Tibial nerve (tissue), 4 donors: Measurements from ENCODE around the gene NRXN3. TPM values are rescaled to one million over a fixed set of nuclear protein-coding genes. Genes with fewer than 3 reads are reported as not detected.

Experiments
- DNase-seq, 2 donors: peaks; one replicate each; pipeline ENCODE4 v3.0.0-alpha.2; 2019; ENCODE audit warnings: low spot score in 2 of 2
- H3K27ac ChIP-seq, 4 donors: fragments of 200-600 bp; sonication (generic) in 3 of 4; one replicate each; pipeline ENCODE4 v1.5.1; 2017 to 2019; ENCODE audit warnings: mild to moderate bottlenecking in 1 of 4
- H3K27me3 ChIP-seq, 2 donors: fragments of 200-600 bp; sonication (generic) in 1 of 2; one replicate each; pipeline versions ENCODE4 v1.5.1 to v1.6.0; 2017 to 2019
- H3K36me3 ChIP-seq, 3 donors: fragments of 200-600 bp; sonication (generic); one replicate each; pipeline ENCODE4 v1.5.1; 2018 to 2019
- H3K4me1 ChIP-seq, 4 donors: fragments of 200-600 bp; sonication (generic) in 3 of 4; one replicate each; pipeline ENCODE4 v1.5.1; 2017 to 2019
- H3K4me3 ChIP-seq, 4 donors: fragments of 200-600 bp; sonication (generic) in 3 of 4; one replicate each; pipeline ENCODE4 v1.5.1; 2017 to 2019; ENCODE audit warnings: mild to moderate bottlenecking in 1 of 4, moderate library complexity in 1 of 4
- H3K9me3 ChIP-seq, 4 donors: fragments of 200-600 bp; sonication (generic) in 3 of 4; one replicate each; pipeline ENCODE4 v1.5.1; 2017 to 2019
- CTCF ChIP-seq, 5 experiments: fragments of 200-600 bp in 3 of 5; fragments of 450-650 bp in 2 of 5; sonication (generic) in 3 of 5; IDR thresholded peaks; one replicate each; pipeline ENCODE4 v1.5.1; 2016 to 2019; ENCODE audit warnings: antibody characterized with exemption in 5 of 5, mild to moderate bottlenecking in 3 of 5, moderate library complexity in 2 of 5
- EP300 ChIP-seq, 2 donors: sonication (generic); formaldehyde crosslinking; IDR thresholded peaks; one replicate each; pipeline ENCODE4 v1.6.1; 2017; ENCODE audit warnings: antibody characterized with exemption in 2 of 2, mild to moderate bottlenecking in 1 of 2
- POLR2A ChIP-seq, 2 donors: fragments of 450-650 bp; IDR thresholded peaks; one replicate each; pipeline ENCODE4 v1.6.1; 2017; ENCODE audit warnings: antibody characterized with exemption in 2 of 2, mild to moderate bottlenecking in 2 of 2, moderate library complexity in 2 of 2
- WGBS, 2 donors: methylation state at CpG; one replicate each; pipeline ENCODE4 v1.1.5; 2018; 5-methylcytosine and 5-hydroxymethylcytosine counted together
- total RNA-seq, 4 donors: library from RNA; depleted of rRNA; stranded (reverse); fragments of >200 nt; gene quantifications; one replicate each; pipeline ENCODE4 v1.1.0, GENCODE V29; 2016

NRXN3 gene
- total RNA-seq, 4 donors from 2014 or later = 16.7 to 52.2 (median 19.7) TPM

- 90 to 96% methylated on average over 2 of the region's 2 CpGs for WGBS, 2 donors
- no peaks in the 10 kb centered on the region for H3K36me3 ChIP-seq
Observed at GRCh38 chr14:79094951-79095350, 924.8 kb downstream of the NRXN3 start.

GRCh38 chr14:79096811-79097210 lies 926.6 kb downstream of the NRXN3 start:
- Histone ChIP-seq H3K4me1 (no peaks in the 10 kb centered on the region), H3K4me3 (no peak overlapping the region), H3K27me3 (no peaks in the 10 kb centered on the region), H3K36me3 (no peaks in the 10 kb centered on the region), H3K27ac (no peak overlapping the region), H3K9me3 (no peaks in the 10 kb centered on the region)
- no peak for DNase-seq
- TF ChIP-seq CTCF (IDR thresholded peaks at IDR 0.05) = no peak
- TF ChIP-seq POLR2A (IDR thresholded peaks at IDR 0.05) = no peak
- no peak for TF ChIP-seq EP300 (IDR thresholded peaks at IDR 0.05)
- WGBS, 2 donors = 95 to 97% methylated on average over 1 of the region's 1 CpG

More at GRCh38 chr14:79094951-79095350, 924.8 kb downstream of the NRXN3 start:
- TF ChIP-seq CTCF (IDR thresholded peaks at IDR 0.05) (no peak), POLR2A (IDR thresholded peaks at IDR 0.05) (no peak), EP300 (IDR thresholded peaks at IDR 0.05) (no peak)
- no peaks in the 10 kb centered on the region for H3K9me3 ChIP-seq
- no peak overlapping the region for H3K27ac ChIP-seq
- H3K4me3 ChIP-seq = no peak overlapping the region
- H3K4me1 ChIP-seq = peaks cover 0 to 16% (median 0%) of the 10 kb centered on the region in 4 donors
- DNase-seq = no peak
- H3K27me3 ChIP-seq = no peaks in the 10 kb centered on the region

GRCh38 chr14:79098324-79098723 lies 928.2 kb downstream of the NRXN3 start:
- TF ChIP-seq CTCF (IDR thresholded peaks at IDR 0.05) = no peak
- TF ChIP-seq POLR2A (IDR thresholded peaks at IDR 0.05) = no peak
- Histone ChIP-seq H3K27ac (no peak overlapping the region), H3K36me3 (no peaks in the 10 kb centered on the region), H3K4me1 (no peaks in the 10 kb centered on the region), H3K9me3 (no peaks in the 10 kb centered on the region), H3K27me3 (no peaks in the 10 kb centered on the region), H3K4me3 (no peak overlapping the region)
- WGBS, 2 donors = 68 to 75% methylated on average over 3 of the region's 3 CpGs
- no peak for DNase-seq

GRCh38 chr14:79100578-79100977 lies 930.4 kb downstream of the NRXN3 start:
- TF ChIP-seq POLR2A (IDR thresholded peaks at IDR 0.05) (no peak), CTCF (IDR thresholded peaks at IDR 0.05) (no peak), EP300 (IDR thresholded peaks at IDR 0.05) (no peak)
- Histone ChIP-seq H3K27ac (no peak overlapping the region), H3K4me3 (no peak overlapping the region), H3K27me3 (no peaks in the 10 kb centered on the region), H3K9me3 (no peaks in the 10 kb centered on the region), H3K36me3 (no peaks in the 10 kb centered on the region), H3K4me1 (no peaks in the 10 kb centered on the region)
- DNase-seq = no peak
- 87 to 97% methylated on average over 1 of the region's 1 CpG for WGBS, 2 donors

- 80 to 93% methylated on average over 6 of the region's 6 CpGs for WGBS, 2 donors
- no peaks in the 10 kb centered on the region for H3K27me3 ChIP-seq
Observed at GRCh38 chr14:79101388-79101787, 931.2 kb downstream of the NRXN3 start.

More at GRCh38 chr14:79101388-79101787, 931.2 kb downstream of the NRXN3 start:
- Histone ChIP-seq H3K4me3 (no peak overlapping the region), H3K4me1 (no peaks in the 10 kb centered on the region), H3K9me3 (no peaks in the 10 kb centered on the region), H3K27ac (no peak overlapping the region), H3K36me3 (no peaks in the 10 kb centered on the region)
- TF ChIP-seq CTCF (IDR thresholded peaks at IDR 0.05) (no peak), POLR2A (IDR thresholded peaks at IDR 0.05) (no peak), EP300 (IDR thresholded peaks at IDR 0.05) (no peak)
- DNase-seq = no peak
